HG02588 (cell line): ENCODE data around the gene KRTAP10-12.
"Not testable (repeated sequence)": the region's sequence is repeated elsewhere in the genome, so short reads cannot be mapped to it uniquely, and the experiment has no call there.

ENCODE experiments used
- ATAC-seq: cut with Tn5 transposase; IDR thresholded peaks from one replicate; pipeline ENCODE4 v1.9.1; 2021; ENCODE audit warnings: mild to moderate bottlenecking, moderate library complexity; ENCODE audit not compliant: unreplicated experiment

Gene KRTAP10-12

DNA sequence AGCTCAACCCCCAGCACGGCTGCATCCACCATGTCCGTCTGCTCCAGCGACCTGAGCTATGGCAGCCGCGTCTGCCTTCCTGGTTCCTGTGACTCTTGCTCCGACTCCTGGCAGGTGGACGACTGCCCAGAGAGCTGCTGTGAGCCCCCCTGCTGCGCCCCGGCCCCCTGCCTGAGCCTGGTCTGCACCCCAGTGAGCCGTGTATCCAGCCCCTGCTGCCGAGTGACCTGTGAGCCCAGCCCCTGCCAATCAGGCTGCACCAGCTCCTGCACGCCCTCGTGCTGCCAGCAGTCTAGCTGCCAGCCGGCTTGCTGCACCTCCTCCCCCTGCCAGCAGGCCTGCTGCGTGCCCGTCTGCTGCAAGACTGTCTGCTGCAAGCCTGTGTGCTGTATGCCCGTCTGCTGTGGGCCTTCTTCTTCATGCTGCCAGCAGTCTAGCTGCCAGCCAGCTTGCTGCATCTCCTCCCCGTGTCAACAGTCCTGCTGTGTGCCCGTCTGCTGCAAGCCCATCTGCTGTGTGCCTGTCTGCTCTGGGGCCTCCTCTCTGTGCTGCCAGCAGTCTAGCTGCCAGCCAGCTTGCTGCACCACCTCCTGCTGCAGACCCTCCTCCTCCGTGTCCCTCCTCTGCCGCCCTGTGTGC, at the start of gene KRTAP10-12:
KRTAP10-12 (plus strand) TSS at position 1 of the 639 bp plus-strand sequence; CDS start at position 31, 30 bp downstream.
- not testable (repeated sequence) for ATAC-seq

DNA sequence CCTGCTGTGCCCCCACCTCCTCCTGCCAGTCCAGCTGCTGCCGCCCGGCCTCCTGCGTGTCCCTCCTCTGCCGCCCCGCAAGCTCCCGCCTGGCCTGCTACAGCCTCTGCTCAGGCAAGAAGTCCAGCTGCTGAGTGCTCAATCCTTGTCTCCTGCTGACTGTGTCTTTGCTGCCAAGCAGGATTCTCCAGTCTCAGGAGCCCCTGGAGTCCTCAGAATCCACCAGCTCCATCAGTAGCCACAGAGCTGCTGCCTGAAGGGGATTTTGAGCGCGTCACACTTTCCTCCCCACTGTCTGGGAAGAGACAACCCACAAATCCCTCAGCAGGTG, 49.8 kb upstream of the KRTAP10-12 start:
- no peak for ATAC-seq

- no peak for ATAC-seq
Measured at GRCh38 chr21:44648557-44649311, 48.2 kb upstream of the KRTAP10-12 start.

- ATAC-seq: no peak
Measured at GRCh38 chr21:44649521-44650100, 47.4 kb upstream of the KRTAP10-12 start.

DNA sequence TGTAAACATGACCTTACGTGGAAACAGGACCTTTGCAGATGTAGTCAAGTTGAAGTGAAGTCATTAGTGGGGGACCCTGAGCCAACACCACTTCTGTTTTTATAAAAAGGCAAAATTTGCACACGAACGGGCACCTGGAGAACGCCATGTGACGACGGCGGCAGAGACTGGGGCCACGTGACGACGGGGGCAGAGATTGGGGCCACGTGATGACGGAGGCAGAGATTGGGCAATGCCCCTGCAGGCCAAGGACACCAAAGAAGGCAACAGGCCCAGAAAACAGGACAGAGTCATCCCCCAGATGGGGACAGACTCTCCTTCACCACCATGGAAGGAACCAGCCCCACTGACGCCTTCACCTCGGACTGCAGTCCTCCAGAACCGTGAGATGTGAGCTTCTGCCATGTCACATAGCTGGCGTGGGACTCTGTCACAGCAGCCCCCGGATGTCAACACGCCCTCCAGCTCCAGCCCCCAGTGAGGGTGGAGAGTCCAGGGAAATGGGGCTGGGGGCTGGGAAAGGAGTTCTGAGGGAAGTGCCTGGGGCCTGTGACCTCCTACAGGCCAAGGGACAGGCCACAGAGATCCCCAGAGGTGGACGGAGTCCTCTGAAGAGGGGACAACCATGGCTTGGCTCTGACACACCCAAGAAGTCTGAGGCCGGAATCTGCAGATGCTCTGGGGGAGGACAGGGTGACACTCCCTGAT, 46.6 kb upstream of the KRTAP10-12 start:
- no peak for ATAC-seq

DNA sequence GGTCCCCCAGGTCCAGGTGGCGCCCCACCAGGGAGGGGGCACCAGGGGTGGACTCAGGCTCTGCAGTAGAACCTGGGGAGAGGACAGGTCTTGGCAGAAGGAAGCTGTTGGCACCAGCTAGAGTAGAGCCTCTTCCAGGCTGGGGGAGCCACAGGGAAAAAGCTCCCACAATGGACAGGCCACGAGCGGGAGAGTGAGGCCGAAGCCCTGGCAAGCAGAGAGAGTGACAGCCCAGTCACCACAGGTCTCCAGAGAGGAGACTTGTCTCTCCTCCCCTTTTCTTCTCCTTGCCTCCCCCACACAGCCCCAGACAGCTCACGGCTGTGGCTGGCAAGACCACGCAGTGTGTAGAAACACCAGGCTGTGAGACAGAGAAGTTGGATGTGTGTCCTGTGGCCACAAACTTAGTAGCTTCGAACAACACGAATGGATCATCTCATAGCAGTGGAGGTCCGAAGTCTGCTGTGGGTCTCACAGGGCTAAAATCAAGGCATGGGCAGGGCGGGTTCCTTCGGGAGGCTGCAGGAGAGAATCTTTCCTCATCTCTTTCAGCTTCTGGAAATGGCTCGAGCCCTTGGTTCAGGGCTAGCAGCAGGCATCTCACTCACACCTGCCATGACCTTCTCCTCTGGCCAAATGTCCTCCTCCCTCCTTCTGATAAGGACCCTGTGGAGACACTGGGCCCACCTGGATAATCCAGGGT, 45.8 kb upstream of the KRTAP10-12 start:
- no peak for ATAC-seq

GRCh38 chr21:44653123-44653522, 43.8 kb upstream of the KRTAP10-12 start:
- ATAC-seq: no peak

GRCh38 chr21:44653656-44654575, 43.1 kb upstream of the KRTAP10-12 start:
- no peak for ATAC-seq

GRCh38 chr21:44654576-44655175, 42.3 kb upstream of the KRTAP10-12 start, which contains the start of gene KRTAP12-4:
TSS of gene KRTAP12-4 (minus strand) at chr21:44654659. CDS start at chr21:44654614, 45 bp downstream.
- ATAC-seq: no peak

GRCh38 chr21:44656868-44657267, 40.1 kb upstream of the KRTAP10-12 start:
- ATAC-seq: no peak

DNA sequence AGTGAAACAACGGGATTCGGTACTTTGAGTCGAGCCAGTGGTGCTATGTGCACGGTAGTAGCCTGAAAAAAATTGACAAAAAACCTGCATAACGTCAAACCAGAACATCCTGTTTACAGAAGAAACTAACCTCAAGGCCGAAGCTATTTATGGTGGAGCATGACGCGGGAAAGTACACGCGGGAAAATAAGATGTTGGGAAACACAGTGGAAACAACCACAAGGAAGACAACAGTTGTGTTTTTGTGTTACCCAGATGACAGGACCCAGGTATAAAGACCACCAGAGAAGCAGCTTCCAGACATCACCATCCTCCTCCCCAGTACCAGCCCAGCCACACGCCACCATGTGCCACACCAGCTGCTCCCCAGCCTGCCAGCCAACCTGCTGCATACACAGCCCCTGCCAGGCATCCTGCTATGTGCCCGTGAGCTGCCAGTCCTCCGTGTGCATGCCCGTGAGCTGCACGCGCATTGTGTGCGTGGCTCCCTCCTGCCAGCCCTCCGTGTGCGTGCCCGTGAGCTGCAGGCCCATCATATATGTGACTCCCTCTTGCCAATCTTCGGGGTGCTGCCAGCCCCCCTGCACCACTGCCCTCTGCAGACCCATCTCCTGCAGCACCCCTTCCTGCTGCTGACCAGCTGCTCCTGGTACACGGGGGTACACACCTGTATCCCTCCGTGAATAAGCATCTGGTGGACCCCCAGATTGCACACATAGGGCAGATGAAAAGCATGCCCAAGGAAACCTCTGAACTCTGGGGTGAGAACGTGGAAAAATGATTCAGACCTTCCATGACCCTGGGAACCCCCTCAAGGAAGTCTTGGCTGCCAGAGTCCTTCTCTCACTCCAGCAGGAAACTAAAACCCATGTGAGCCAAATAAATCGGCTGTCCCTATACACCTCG, 39.1 kb upstream of the KRTAP10-12 start, which contains the start of gene KRTAP12-3:
KRTAP12-3 (plus strand) TSS at position 298 of the 906 bp plus-strand sequence; CDS start at position 346, 48 bp downstream.
- no peak for ATAC-seq

GRCh38 chr21:44658541-44658910, 38.4 kb upstream of the KRTAP10-12 start:
- ATAC-seq: no peak

DNA sequence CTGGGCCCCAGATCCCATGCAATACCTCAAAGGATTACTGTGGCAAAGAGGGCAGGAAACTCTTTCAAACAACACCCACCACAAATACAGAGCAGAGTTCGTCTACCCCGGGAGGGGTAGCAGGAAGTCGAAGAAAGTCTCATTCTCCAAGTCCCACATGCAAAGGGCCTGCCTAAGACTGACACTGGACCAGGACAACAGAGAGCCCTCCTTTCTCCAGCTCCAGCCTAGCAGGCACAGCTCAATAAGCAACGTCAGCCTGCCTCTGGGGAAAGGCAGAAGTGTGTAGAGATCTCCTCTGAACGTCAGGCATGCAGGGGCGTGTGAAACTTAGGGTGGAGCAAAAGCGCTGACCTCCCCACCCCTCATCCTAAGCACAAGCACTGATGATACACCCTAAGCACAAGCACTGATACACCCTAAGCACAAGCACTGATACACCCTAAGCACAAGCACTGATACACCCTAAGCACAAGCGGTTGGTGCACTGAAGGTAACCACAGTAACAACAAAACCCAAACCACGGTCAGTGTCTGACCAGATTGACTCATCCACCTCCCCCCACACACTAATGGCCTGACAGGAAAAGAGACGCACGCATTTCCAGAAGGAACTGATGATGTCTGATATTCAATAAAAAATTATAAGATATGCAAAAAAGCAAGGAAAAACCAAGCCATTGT, 37.9 kb upstream of the KRTAP10-12 start:
- no peak for ATAC-seq

GRCh38 chr21:44661567-44661966, 35.4 kb upstream of the KRTAP10-12 start:
- not testable (repeated sequence) for ATAC-seq

DNA sequence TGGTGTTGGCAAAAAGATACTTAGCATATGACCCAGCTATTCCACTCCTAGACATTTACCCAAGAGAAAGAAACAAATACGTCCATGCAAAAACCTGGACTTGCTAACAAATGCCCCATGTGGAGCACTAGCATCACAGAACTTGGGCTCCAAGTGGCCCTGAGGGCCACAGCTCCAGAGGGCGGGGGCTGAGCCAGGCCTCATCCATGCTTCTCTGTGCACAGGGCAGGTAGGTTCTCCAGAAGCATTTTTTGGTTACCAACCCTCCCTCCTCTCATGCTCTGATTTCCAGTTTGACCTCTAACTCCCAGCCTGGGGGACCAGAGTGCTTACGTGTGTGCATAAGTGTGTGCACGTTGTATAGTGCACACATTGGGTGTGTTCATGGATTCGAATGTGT, 32.3 kb upstream of the KRTAP10-12 start:
- no peak for ATAC-seq

DNA sequence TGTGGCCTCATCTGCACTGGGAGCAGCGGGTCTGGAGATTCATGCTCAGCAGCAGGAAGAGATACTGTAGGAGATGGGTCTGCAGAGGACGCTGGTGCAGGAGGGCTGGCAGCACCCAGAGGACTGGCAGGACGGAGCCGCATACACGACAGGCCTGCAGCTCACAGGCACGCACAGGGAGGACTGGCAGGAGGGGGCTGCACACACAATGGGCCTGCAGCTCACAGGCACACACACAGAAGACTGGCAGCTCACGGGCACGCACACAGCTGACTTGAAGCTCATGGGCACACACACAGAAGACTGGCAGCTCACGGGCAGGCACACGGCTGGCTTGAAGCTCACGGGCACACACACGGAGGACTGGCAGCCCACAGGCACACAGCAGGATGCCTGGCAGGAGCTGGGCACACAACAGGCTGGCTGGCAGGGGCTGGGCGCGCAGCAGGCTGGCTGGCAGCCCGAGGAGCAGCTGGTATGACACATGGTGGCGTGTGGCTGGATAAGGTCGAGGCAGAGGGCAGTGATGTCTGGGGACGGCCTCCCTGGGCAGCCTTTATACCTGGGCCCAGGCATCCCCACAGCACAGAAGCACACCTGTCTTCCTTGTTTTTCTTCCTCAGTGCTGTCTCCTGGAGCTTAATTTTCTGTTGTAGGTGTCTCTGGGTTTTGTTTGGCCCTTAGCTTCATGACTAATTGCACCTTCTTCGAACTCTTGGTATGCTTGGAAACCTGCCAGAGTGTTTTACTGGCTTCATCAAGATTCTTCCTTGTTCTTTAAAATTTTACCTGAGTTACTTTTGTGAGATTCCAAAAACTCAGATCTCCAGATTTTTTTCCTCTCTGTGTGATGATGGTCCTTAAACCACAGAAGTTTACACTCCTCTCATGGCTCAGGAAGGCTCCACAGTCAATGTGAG, 30.3 kb upstream of the KRTAP10-12 start, which contains the start of gene KRTAP12-2:
KRTAP12-2 (minus strand) TSS at position 527 of the 920 bp plus-strand sequence; CDS start at position 486, 41 bp downstream.
- no peak for ATAC-seq
